Neuronal stem cell (in vitro differentiated cells): Measurements from ENCODE around the gene MARK4.

Source experiments
- DNase-seq: peaks from one replicate; pipeline ENCODE4 v3.0.0-alpha.2; 2013; ENCODE audit warnings: low spot score
- H2AFZ ChIP-seq: one replicate; pipeline ENCODE4 v1.6.1; 2013; ENCODE audit warnings: mild to moderate bottlenecking, low read length, inconsistent platforms
- H2AK5ac ChIP-seq: 2 replicates; pipeline ENCODE4 v1.6.1; 2013; ENCODE audit warnings: low read depth, mild to moderate bottlenecking, inconsistent platforms, low read length, moderate library complexity, mixed read lengths
- H2BK120ac ChIP-seq: 2 replicates; pipeline ENCODE4 v1.6.1; 2013; ENCODE audit warnings: low read depth, mild to moderate bottlenecking, inconsistent platforms, low read length, moderate library complexity, mixed read lengths
- H2BK12ac ChIP-seq: one replicate; pipeline ENCODE4 v1.6.1; 2013; ENCODE audit warnings: low read length, inconsistent platforms
- H2BK15ac ChIP-seq: 2 replicates; pipeline ENCODE4 v1.6.1; 2013; ENCODE audit warnings: mild to moderate bottlenecking, low read length, inconsistent platforms, mixed read lengths
- H2BK5ac ChIP-seq: one replicate; pipeline ENCODE4 v1.6.1; 2013; ENCODE audit warnings: inconsistent platforms, mild to moderate bottlenecking, low read length, moderate library complexity
- H3K14ac ChIP-seq: one replicate; pipeline ENCODE4 v1.6.1; 2013; ENCODE audit warnings: low read length, inconsistent platforms
- H3K18ac ChIP-seq: 2 replicates; pipeline ENCODE4 v1.6.1; 2013; ENCODE audit warnings: low read length, inconsistent platforms
- H3K23ac ChIP-seq: 2 replicates; pipeline ENCODE4 v1.6.1; 2013; ENCODE audit warnings: low read depth, mild to moderate bottlenecking, mixed read lengths, low read length, inconsistent platforms; ENCODE audit not compliant: poor library complexity
- H3K27ac ChIP-seq: replicated peaks from 3 replicates; pipeline ENCODE4 v1.5.1; 2013; ENCODE audit warnings: low read length, inconsistent platforms
- H3K27me3 ChIP-seq, 3 experiments: 2 replicates each; pipeline ENCODE4 v1.6.1; 2013; ENCODE audit warnings: low read length in 3 of 3, mild to moderate bottlenecking in 2 of 3, inconsistent platforms in 1 of 3, low read depth in 1 of 3, mixed read lengths in 1 of 3, moderate library complexity in 1 of 3; ENCODE audit not compliant: control insufficient read depth in 3 of 3, insufficient read depth in 3 of 3
- H3K36me3 ChIP-seq, 2 donors: replicated peaks in 1 of 2; 2 replicates each; pipeline ENCODE4 v1.6.1; 2013; ENCODE audit warnings: low read length in 2 of 2; ENCODE audit not compliant: control insufficient read depth in 2 of 2, insufficient read depth in 2 of 2
- H3K4ac ChIP-seq: 2 replicates; pipeline ENCODE4 v1.6.1; 2013; ENCODE audit warnings: inconsistent platforms, mild to moderate bottlenecking, low read length, moderate library complexity
- H3K4me1 ChIP-seq, 2 donors: 1 replicate in 1 of 2; 2 replicates in 1 of 2; pipeline ENCODE4 v1.6.1; 2013; ENCODE audit warnings: low read length in 2 of 2, low read depth in 1 of 2; ENCODE audit not compliant: control insufficient read depth in 2 of 2, insufficient read depth in 1 of 2
- H3K4me2 ChIP-seq: one replicate; pipeline ENCODE4 v1.6.1; 2013; ENCODE audit warnings: mild to moderate bottlenecking, low read length, inconsistent platforms; ENCODE audit not compliant: insufficient read depth, poor library complexity, severe bottlenecking
- H3K4me3 ChIP-seq, 2 donors: 2 replicates each; pipeline ENCODE4 v1.5.1; 2013; ENCODE audit warnings: low read length in 2 of 2, mild to moderate bottlenecking in 2 of 2, inconsistent platforms in 1 of 2, moderate library complexity in 1 of 2
- H3K79me1 ChIP-seq: one replicate; pipeline ENCODE4 v1.6.1; 2013; ENCODE audit warnings: low read depth, mild to moderate bottlenecking, inconsistent platforms, low read length, moderate library complexity
- H3K9ac ChIP-seq: one replicate; pipeline ENCODE4 v1.6.1; 2013; ENCODE audit warnings: mild to moderate bottlenecking, low read depth, low read length, inconsistent platforms; ENCODE audit not compliant: poor library complexity
- H3K9me3 ChIP-seq, 2 donors: replicated peaks in 1 of 2; 2 replicates each; pipeline versions ENCODE3 to v1.6.1; 2013; ENCODE audit warnings: low read length in 2 of 2, mild to moderate bottlenecking in 2 of 2, inconsistent platforms in 1 of 2, low read depth in 1 of 2, mixed read lengths in 1 of 2, moderate library complexity in 1 of 2; ENCODE audit not compliant: control insufficient read depth in 2 of 2, insufficient read depth in 1 of 2
- H4K8ac ChIP-seq: one replicate; pipeline ENCODE4 v1.6.1; 2013; ENCODE audit warnings: low read depth, mild to moderate bottlenecking, inconsistent platforms, low read length, moderate library complexity
- H4K91ac ChIP-seq: one replicate; pipeline ENCODE4 v1.6.1; 2013; ENCODE audit warnings: low read length, low read depth, mild to moderate bottlenecking, inconsistent platforms; ENCODE audit not compliant: poor library complexity
- WGBS, 2 donors: extraction: QIAGEN DNeasy Blood & Tissue Kit; methylation state at CpG; one replicate each; pipeline ENCODE4 v1.1.7; 2013; ENCODE audit warnings: missing lambda C conversion rate in 2 of 2, mixed read lengths in 1 of 2; ENCODE audit not compliant: insufficient read length in 2 of 2, insufficient replicate concordance in 1 of 2; ENCODE audit errors: extremely low coverage in 2 of 2; 5-methylcytosine and 5-hydroxymethylcytosine counted together

The MARK4 gene

DNA sequence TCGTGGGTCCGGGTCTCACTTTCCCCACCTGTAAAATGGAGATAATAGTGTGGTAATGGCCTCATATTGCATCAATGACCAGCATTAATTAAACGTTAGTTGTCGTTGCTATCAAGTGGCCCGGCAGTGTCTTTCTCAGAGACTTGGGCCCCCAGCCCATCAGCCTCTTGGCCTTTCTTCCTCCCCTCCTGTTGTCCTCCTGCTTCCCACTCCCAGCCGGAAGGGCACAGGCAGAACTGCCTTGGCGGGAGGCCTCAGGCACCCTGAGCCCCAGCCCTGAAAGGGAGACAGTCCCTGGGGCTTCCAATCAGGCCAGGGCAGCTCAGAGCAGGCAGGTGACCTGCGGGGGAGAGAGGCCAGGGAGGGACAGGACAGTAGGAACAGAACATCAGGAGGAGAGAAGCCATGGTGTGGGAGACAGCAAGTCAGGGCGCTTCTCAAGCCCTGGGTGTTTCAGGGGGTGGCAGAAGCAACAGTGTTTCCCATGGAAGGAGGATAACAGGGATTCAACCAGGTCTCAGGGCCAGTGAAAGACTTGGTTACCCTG lies 4.6 kb downstream of the MARK4 start:
- Histone ChIP-seq H3K79me1 (peaks cover 32% of the 10 kb centered on the region), H3K27me3 (no peaks in the 10 kb centered on the region), H3K4me1 (peaks cover 5% of the 10 kb centered on the region in 2 donors), H3K9ac (no peak overlapping the region), H3K4me2 (no peak overlapping the region), H2BK15ac (no peak overlapping the region), H2BK120ac (no peak overlapping the region), H3K27ac (no peak overlapping the region), H2BK12ac (no peak overlapping the region), H3K23ac (no peak overlapping the region), H3K4me3 (no peak overlapping the region), H3K14ac (peak overlapping the region; percentile 56), H4K91ac (no peak overlapping the region), H3K9me3 (peaks cover under 1% of the 10 kb centered on the region in 2 donors), H2BK5ac (peak overlapping the region; percentile 71), H2AK5ac (no peak overlapping the region), H3K4ac (no peak overlapping the region), H3K36me3 (peaks cover 4 to 23% of the 10 kb centered on the region in 2 donors), H4K8ac (no peak overlapping the region), H3K18ac (peak overlapping the region; percentile 44), H2AFZ (no peak overlapping the region)
- WGBS, 2 donors, result no CpG with 5 or more reads among the region's 9 CpGs
- DNase-seq, result no peak

DNA sequence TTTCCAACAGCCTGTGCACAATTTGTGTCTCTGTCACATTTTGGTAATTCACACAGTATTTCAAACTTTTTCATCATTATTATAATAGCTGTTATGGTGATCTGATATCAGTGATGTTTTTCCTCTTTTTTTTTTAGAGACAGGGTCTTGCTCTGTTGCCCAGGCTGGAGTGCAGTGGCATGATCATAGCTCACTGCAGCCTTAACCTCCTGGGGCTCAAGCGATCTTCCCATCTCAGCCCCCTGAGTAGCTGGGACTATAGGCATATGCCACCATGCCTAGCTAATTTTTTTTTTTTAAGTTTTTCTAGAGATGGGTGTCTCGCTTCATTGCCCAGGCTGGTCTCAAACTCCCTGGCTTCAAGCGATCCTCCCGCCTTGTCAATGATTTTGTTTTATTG lies 5.8 kb downstream of the MARK4 start:
- H2BK5ac ChIP-seq, result no peak overlapping the region
- H3K4me3 ChIP-seq, result no peak overlapping the region
- H2BK120ac ChIP-seq, result no peak overlapping the region
- no peak overlapping the region for H2AK5ac ChIP-seq
- H3K4me2 ChIP-seq, result no peak overlapping the region
- peaks cover 8 to 26% of the 10 kb centered on the region in 2 donors for H3K36me3 ChIP-seq
- no peak for DNase-seq
- H3K14ac ChIP-seq, result no peak overlapping the region
- H2BK12ac ChIP-seq, result no peak overlapping the region
- WGBS, 2 donors, result no CpG with 5 or more reads among the region's 4 CpGs
- peaks cover 3 to 5% of the 10 kb centered on the region in 2 donors for H3K9me3 ChIP-seq
- H3K23ac ChIP-seq, result no peak overlapping the region
- H3K27me3 ChIP-seq, result no peaks in the 10 kb centered on the region
- H3K79me1 ChIP-seq, result peaks cover 31% of the 10 kb centered on the region
- H3K4ac ChIP-seq, result no peak overlapping the region
- no peak overlapping the region for H2AFZ ChIP-seq
- H3K9ac ChIP-seq, result no peak overlapping the region
- no peak overlapping the region for H4K91ac ChIP-seq
- H3K27ac ChIP-seq, result no peak overlapping the region
- H3K18ac ChIP-seq, result no peak overlapping the region
- no peak overlapping the region for H2BK15ac ChIP-seq
- H4K8ac ChIP-seq, result no peak overlapping the region
- peaks cover 5% of the 10 kb centered on the region in 2 donors for H3K4me1 ChIP-seq

DNA sequence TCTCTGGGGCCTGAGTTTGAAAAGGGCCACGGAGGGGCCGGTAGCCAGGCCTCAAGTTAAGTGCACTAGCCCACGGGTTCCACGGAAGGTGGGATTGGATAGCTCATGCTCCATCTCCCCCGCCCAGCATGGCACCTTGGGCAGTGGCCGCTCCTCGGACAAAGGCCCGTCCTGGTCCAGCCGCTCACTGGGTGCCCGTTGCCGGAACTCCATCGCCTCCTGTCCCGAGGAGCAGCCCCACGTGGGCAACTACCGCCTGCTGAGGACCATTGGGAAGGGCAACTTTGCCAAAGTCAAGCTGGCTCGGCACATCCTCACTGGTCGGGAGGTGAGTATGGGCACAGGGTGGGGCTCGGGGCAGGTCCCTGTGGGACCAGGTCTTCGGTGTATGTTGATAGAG lies 7.8 kb downstream of the MARK4 start:
- no peak for DNase-seq
- Histone ChIP-seq H4K91ac (no peak overlapping the region), H2BK15ac (no peak overlapping the region), H3K14ac (no peak overlapping the region), H4K8ac (peak overlapping the region; percentile 43), H3K4me3 (no peak overlapping the region), H2AFZ (no peak overlapping the region), H3K27me3 (no peaks in the 10 kb centered on the region), H3K36me3 (peaks cover 8 to 26% of the 10 kb centered on the region in 2 donors), H3K9ac (no peak overlapping the region), H3K4me1 (no peaks in the 10 kb centered on the region), H3K18ac (no peak overlapping the region), H3K23ac (no peak overlapping the region), H3K9me3 (peaks cover 3 to 5% of the 10 kb centered on the region in 2 donors), H2BK120ac (no peak overlapping the region), H3K4me2 (no peak overlapping the region), H2AK5ac (no peak overlapping the region), H2BK5ac (no peak overlapping the region), H3K79me1 (peaks cover 17% of the 10 kb centered on the region), H2BK12ac (no peak overlapping the region), H3K4ac (no peak overlapping the region), H3K27ac (no peak overlapping the region)
- no CpG with 5 or more reads among the region's 19 CpGs for WGBS, 2 donors

DNA sequence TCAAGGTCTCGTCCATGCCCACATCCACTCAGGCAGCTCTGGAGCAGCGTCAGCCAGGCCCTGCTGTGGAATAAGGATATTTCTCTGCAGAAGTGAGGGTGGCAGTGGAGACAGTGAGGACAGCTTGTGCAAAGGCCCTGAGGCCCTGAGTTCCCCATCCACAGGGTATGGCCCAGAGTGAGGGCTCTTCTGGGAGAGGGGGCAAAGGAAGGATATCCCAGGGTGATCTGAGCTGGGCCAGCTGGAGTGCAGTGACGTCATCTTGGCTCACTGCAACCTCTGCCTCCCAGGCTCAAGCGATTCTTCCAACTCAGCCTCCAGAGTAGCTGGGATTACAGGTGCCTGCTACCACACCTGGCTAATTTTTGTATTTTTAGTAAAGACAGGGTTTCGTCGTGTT lies 11.5 kb downstream of the MARK4 start:
- Histone ChIP-seq H2AK5ac (no peak overlapping the region), H3K4me1 (no peaks in the 10 kb centered on the region), H3K79me1 (peaks cover 5% of the 10 kb centered on the region), H3K4ac (no peak overlapping the region), H3K9me3 (peaks cover 5% of the 10 kb centered on the region in 2 donors), H3K9ac (no peak overlapping the region), H3K18ac (no peak overlapping the region), H4K8ac (peak overlapping the region; percentile 48), H3K4me2 (no peak overlapping the region), H2BK120ac (no peak overlapping the region), H3K27ac (no peak overlapping the region), H3K14ac (no peak overlapping the region), H2BK5ac (no peak overlapping the region), H2BK12ac (no peak overlapping the region), H3K23ac (no peak overlapping the region), H2BK15ac (no peak overlapping the region), H2AFZ (no peak overlapping the region), H3K36me3 (peaks cover 12 to 46% of the 10 kb centered on the region in 2 donors), H3K27me3 (no peaks in the 10 kb centered on the region), H4K91ac (no peak overlapping the region), H3K4me3 (no peak overlapping the region)
- WGBS, 2 donors, result no CpG with 5 or more reads among the region's 6 CpGs
- DNase-seq, result no peak
